HEK293T (cell line): ENCODE results near the gene ITGA8.

ENCODE experiments used
- CTCF ChIA-PET: fragments of 350-600 bp; formaldehyde crosslinking; extraction: SDS; loops from one replicate; lab custom pipeline; 2021; ENCODE audit warnings: antibody characterized with exemption, inconsistent platforms; lab: Yijun Ruan, JAX
- POLR2A ChIA-PET: fragments of 350-600 bp; formaldehyde crosslinking; extraction: SDS; loops from one replicate; lab custom pipeline; 2020; ENCODE audit warnings: antibody characterized with exemption, inconsistent platforms; lab: Yijun Ruan, JAX
- DNase-seq: peaks from one replicate; pipeline ENCODE4 v3.0.0; 2012; ENCODE audit warnings: mixed read lengths; ENCODE audit errors: extremely low spot score
- ARNT ChIP-seq: fragments of 450-650 bp; IDR thresholded peaks from 2 replicates; pipeline ENCODE4 v1.6.1; 2017; ENCODE audit warnings: mild to moderate bottlenecking
- BHLHE40 ChIP-seq: fragments of 450-650 bp; IDR thresholded peaks from 2 replicates; pipeline ENCODE4 v1.6.1; 2016; ENCODE audit warnings: mild to moderate bottlenecking, moderate library complexity, borderline replicate concordance
- CTBP1 ChIP-seq: fragments of 450-650 bp; IDR thresholded peaks from 2 replicates; pipeline ENCODE4 v1.6.1; 2016; ENCODE audit warnings: borderline replicate concordance
- ELF4 ChIP-seq: fragments of 450-650 bp; IDR thresholded peaks from 2 replicates; pipeline ENCODE4 v1.6.1; 2017; ENCODE audit warnings: antibody characterized with exemption
- FOXA1 ChIP-seq: fragments of 450-650 bp; IDR thresholded peaks from 2 replicates; pipeline ENCODE4 v1.6.1; 2016; ENCODE audit warnings: mild to moderate bottlenecking
- FOXK2 ChIP-seq: fragments of 450-650 bp; IDR thresholded peaks from 2 replicates; pipeline ENCODE4 v1.6.1; 2016; ENCODE audit warnings: mild to moderate bottlenecking
- FOXM1 ChIP-seq: fragments of 450-650 bp; IDR thresholded peaks from 2 replicates; pipeline ENCODE4 v1.6.1; 2017; ENCODE audit warnings: mild to moderate bottlenecking, borderline replicate concordance
- HDGF ChIP-seq: fragments of 450-650 bp; IDR thresholded peaks from 2 replicates; pipeline ENCODE4 v1.6.1; 2017; ENCODE audit warnings: antibody characterized with exemption, borderline replicate concordance
- L3MBTL2 ChIP-seq: fragments of 450-650 bp; conservative IDR thresholded peaks from 2 replicates; pipeline ENCODE4 v1.6.1; 2016; ENCODE audit warnings: mild to moderate bottlenecking
- LEF1 ChIP-seq: fragments of 450-650 bp; IDR thresholded peaks from 2 replicates; pipeline ENCODE4 v1.6.1; 2017; ENCODE audit warnings: mild to moderate bottlenecking, borderline replicate concordance
- NFRKB ChIP-seq: fragments of 450-650 bp; IDR thresholded peaks from 2 replicates; pipeline ENCODE4 v1.6.1; 2016; ENCODE audit warnings: mild to moderate bottlenecking, moderate library complexity
- SP1 ChIP-seq: fragments of 450-650 bp; IDR thresholded peaks from 2 replicates; pipeline ENCODE4 v1.6.1; 2017
- SUZ12 ChIP-seq: fragments of 450-650 bp; IDR thresholded peaks from 2 replicates; pipeline ENCODE4 v1.6.1; 2016; ENCODE audit warnings: mild to moderate bottlenecking
- TARDBP ChIP-seq: fragments of 450-650 bp; IDR thresholded peaks from 2 replicates; pipeline ENCODE4 v1.6.1; 2016
- ZNF384 ChIP-seq: fragments of 450-650 bp; IDR thresholded peaks from 2 replicates; pipeline ENCODE4 v1.6.1; 2016
- TF ChIP-seq, protein P1 (sequence below): fragments of 450-650 bp; IDR thresholded peaks from 2 replicates; pipeline ENCODE4 v1.6.1; 2016

Gene ITGA8

GRCh38 chr10:15572531-15573045 is 147.1 kb downstream of the ITGA8 start:
- CTCF ChIA-PET, result interaction anchor here (0.6 to 1.5 kb wide), 2 partner anchors 13 to 135 kb away, joined by 5 to 7 read pairs; no protein-coding TSS in a partner anchor
- no peak for DNase-seq
- POLR2A ChIA-PET, result no interaction called here
- TF ChIP-seq, protein P1, sequence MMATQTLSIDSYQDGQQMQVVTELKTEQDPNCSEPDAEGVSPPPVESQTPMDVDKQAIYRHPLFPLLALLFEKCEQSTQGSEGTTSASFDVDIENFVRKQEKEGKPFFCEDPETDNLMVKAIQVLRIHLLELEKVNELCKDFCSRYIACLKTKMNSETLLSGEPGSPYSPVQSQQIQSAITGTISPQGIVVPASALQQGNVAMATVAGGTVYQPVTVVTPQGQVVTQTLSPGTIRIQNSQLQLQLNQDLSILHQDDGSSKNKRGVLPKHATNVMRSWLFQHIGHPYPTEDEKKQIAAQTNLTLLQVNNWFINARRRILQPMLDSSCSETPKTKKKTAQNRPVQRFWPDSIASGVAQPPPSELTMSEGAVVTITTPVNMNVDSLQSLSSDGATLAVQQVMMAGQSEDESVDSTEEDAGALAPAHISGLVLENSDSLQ, result no peak
- TF ChIP-seq CTBP1 (no peak), SUZ12 (no peak), ELF4 (no peak), FOXK2 (no peak), FOXA1 (no peak), LEF1 (no peak), ZNF384 (no peak), SP1 (no peak), NFRKB (no peak), TARDBP (no peak), BHLHE40 (no peak), L3MBTL2 (no peak), FOXM1 (no peak), HDGF (no peak), ARNT (no peak)

- no peak for TF ChIP-seq NFRKB
- POLR2A ChIA-PET, result no interaction called here
- CTCF ChIA-PET, result interaction anchor here (1.5 kb wide), 1 partner anchor 14 kb away, joined by 5 read pairs; no protein-coding TSS in a partner anchor
- no peak for DNase-seq
Observed at GRCh38 chr10:15571575-15571974, 148.1 kb downstream of the ITGA8 start.

GRCh38 chr10:15570738-15571339 is 148.9 kb downstream of the ITGA8 start:
- DNase-seq, result no peak
- TF ChIP-seq, protein P1, result no peak
- no peak for TF ChIP-seq FOXA1
- TF ChIP-seq ARNT, result no peak
- TF ChIP-seq HDGF, result no peak
- TF ChIP-seq BHLHE40, result no peak
- no peak for TF ChIP-seq CTBP1
- no peak for TF ChIP-seq L3MBTL2
- TF ChIP-seq TARDBP, result no peak
- TF ChIP-seq NFRKB, result no peak
- no peak for TF ChIP-seq SP1
- no peak for TF ChIP-seq FOXK2
- no peak for TF ChIP-seq ELF4
- no peak for TF ChIP-seq FOXM1
- TF ChIP-seq LEF1, result no peak
- TF ChIP-seq SUZ12, result no peak
- TF ChIP-seq ZNF384, result no peak
- ChIA-PET CTCF (no interaction called here), POLR2A (no interaction called here)

DNA sequence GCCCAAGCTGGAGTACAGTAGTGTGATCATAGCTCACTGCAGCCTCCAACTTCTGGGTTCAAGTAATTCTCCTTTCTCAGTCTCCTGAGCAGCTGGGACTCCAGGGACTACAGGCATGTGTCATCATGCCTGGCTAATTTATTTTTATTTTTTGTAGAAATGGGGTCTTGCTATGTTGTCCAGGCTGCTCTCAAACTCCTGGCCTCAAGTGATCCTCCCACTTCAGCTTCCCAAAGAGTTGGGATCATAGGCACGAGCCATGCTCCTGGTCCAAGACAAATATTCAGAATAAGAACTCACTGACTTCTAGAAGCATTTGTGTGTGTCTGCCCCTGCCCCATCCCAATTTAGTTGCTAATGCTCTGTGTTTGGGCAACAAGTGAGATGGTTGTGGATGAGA is 151.8 kb downstream of the ITGA8 start:
- TF ChIP-seq BHLHE40 (no peak), NFRKB (no peak), SUZ12 (no peak), ELF4 (no peak), ARNT (no peak), SP1 (no peak), CTBP1 (no peak), TARDBP (no peak), LEF1 (no peak), ZNF384 (no peak), HDGF (no peak), FOXM1 (no peak), L3MBTL2 (no peak), FOXA1 (no peak)
- TF ChIP-seq, protein P1, result no peak
- ChIA-PET POLR2A (no interaction called here), CTCF (no interaction called here)

DNA sequence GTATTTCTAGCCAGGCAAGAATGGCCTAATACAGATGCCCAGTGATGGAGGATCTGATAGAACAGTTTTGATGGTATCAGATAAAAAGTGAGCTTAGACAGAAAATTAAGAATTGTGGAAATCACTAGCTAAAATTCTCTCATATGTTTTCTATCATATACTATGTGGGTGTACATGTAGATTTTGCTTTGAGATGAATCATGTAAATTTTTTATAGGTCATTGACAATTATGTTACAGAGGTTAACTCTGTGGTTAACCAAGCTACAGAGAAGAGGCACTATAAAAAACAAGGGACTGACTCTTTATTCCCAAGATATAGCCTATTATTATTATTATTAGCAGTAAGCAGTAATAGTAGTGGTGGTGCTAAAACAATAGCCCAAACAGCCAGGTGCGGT is 156.5 kb downstream of the ITGA8 start:
- ChIA-PET POLR2A (no interaction called here), CTCF (no interaction called here)
- no peak for DNase-seq
- no peak for TF ChIP-seq SP1
- TF ChIP-seq FOXK2, result no peak
- no peak for TF ChIP-seq SUZ12
- TF ChIP-seq L3MBTL2, result no peak
- no peak for TF ChIP-seq HDGF
- no peak for TF ChIP-seq ARNT
- TF ChIP-seq NFRKB, result no peak
- TF ChIP-seq CTBP1, result no peak
- TF ChIP-seq, protein P1, result no peak
- TF ChIP-seq FOXA1, result no peak
- no peak for TF ChIP-seq FOXM1
- TF ChIP-seq LEF1, result no peak
- no peak for TF ChIP-seq ELF4
- TF ChIP-seq TARDBP, result no peak

More for the DNA sequence above, 151.8 kb downstream of the ITGA8 start:
- no peak for DNase-seq

DNA sequence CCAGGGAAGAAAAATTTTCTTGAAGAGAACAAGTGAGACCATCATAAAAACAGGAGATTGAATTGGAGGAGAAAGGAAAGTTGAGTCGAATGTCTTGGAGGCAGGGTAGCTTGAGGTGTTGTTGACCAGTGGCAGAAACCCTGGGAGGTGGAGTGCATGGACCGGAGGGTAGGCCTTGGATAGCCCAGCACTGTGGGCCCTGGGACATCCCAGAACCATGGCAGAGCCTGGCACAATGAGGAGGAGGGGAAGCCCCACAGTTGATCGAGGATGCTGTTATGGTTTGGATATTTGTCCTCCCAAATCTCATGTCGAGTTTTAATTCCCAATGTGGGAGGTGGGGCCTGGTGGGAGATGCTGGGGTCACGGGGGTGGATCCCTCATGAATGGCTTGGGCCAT is 157.1 kb downstream of the ITGA8 start:
- POLR2A ChIA-PET, result no interaction called here
- CTCF ChIA-PET, result no interaction called here
- DNase-seq, result no peak
- TF ChIP-seq SP1 (no peak), SUZ12 (no peak), LEF1 (no peak), ZNF384 (no peak), CTBP1 (no peak), ELF4 (no peak), FOXA1 (no peak), NFRKB (no peak), TARDBP (no peak), HDGF (no peak), BHLHE40 (no peak)
- TF ChIP-seq, protein P1, result no peak
